ENCODE results near the gene HIBADH.
"Not testable (repeated sequence)": the region's sequence is repeated elsewhere in the genome, so short reads cannot be mapped to it uniquely, and the experiment has no call there.

The HIBADH gene

DNA sequence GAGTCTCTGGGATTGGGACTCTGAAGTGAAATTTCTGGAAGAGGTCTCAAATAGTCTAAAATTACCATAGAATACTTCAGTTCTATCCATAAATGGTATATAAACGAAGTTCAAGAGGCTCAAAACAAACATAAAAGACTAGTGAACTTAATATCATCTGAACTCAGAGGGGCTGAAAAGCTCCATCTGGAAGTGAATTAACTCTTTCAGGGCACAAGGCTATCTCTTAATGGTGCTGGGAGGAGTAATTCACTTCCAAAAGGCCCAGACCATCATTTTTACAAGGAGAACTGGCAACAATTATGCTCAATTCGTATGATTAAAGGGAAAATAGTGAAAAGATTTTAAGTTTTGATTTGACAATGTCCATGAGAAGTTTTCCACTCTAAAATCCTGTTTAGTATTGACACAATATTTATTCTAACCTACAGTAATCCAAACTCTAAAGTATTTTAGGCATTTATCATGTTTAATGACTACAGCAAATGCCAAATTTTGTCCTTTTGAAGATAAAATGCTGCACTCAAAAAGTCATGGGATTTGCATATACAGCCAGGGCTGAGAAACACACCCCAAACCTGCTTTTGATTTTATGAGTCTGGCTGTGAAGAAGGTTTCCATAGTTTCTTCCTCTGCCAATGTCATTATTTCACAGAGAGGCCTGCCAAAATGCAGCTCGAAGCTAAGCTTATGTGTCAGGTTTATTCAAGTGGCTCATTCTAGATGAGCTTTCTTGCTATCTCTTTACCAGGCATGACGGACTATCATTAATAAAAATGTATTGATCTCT lies 143.9 kb downstream of the HIBADH start:
- no peaks in the 10 kb centered on the region for H3K4me1 Mint-ChIP-seq
- no peak overlapping the region for H3K27ac Mint-ChIP-seq
- H3K27me3 Mint-ChIP-seq, result no peaks in the 10 kb centered on the region
- DNase-seq, result no peak
- H3K9me3 Mint-ChIP-seq, result no peaks in the 10 kb centered on the region
- H3K4me3 Mint-ChIP-seq, result no peak overlapping the region
- no peak for ATAC-seq
- H3K36me3 Mint-ChIP-seq (ENCODE audit: low read depth), result peaks cover 5% of the 10 kb centered on the region

- H3K4me3 Mint-ChIP-seq, result no peak overlapping the region
- no peaks in the 10 kb centered on the region for H3K4me1 Mint-ChIP-seq
- no peaks in the 10 kb centered on the region for H3K9me3 Mint-ChIP-seq
- no peak for ATAC-seq
- H3K36me3 Mint-ChIP-seq (ENCODE audit: low read depth), result peaks cover 2% of the 10 kb centered on the region
- no peak overlapping the region for H3K27ac Mint-ChIP-seq
- H3K27me3 Mint-ChIP-seq, result no peaks in the 10 kb centered on the region
- no peak for DNase-seq
These were observed 146.3 kb downstream of the HIBADH start for GRCh38 chr7:27516421-27516820.

GRCh38 chr7:27515933-27516332 lies 146.8 kb downstream of the HIBADH start:
- Mint-ChIP-seq H3K4me1 (no peaks in the 10 kb centered on the region), H3K9me3 (no peaks in the 10 kb centered on the region), H3K27me3 (no peaks in the 10 kb centered on the region)

GRCh38 chr7:27514861-27515260 lies 147.8 kb downstream of the HIBADH start:
- no peaks in the 10 kb centered on the region for H3K36me3 Mint-ChIP-seq (ENCODE audit: low read depth)
- no peaks in the 10 kb centered on the region for H3K9me3 Mint-ChIP-seq
- H3K4me3 Mint-ChIP-seq, result no peak overlapping the region
- H3K27ac Mint-ChIP-seq, result no peak overlapping the region
- no peaks in the 10 kb centered on the region for H3K27me3 Mint-ChIP-seq
- H3K4me1 Mint-ChIP-seq, result no peaks in the 10 kb centered on the region
- no peak for ATAC-seq
- no peak for DNase-seq

More at GRCh38 chr7:27515933-27516332, 146.8 kb downstream of the HIBADH start:
- Mint-ChIP-seq H3K27ac (no peak overlapping the region), H3K4me3 (no peak overlapping the region), H3K36me3 (ENCODE audit: low read depth) (peaks cover 2% of the 10 kb centered on the region)
- no peak for ATAC-seq
- no peak for DNase-seq

- no peak overlapping the region for H3K27ac Mint-ChIP-seq
- H3K27me3 Mint-ChIP-seq, result no peaks in the 10 kb centered on the region
- H3K4me1 Mint-ChIP-seq, result no peaks in the 10 kb centered on the region
- DNase-seq (no peak), ATAC-seq (no peak)
- no peaks in the 10 kb centered on the region for H3K36me3 Mint-ChIP-seq (ENCODE audit: low read depth)
- H3K9me3 Mint-ChIP-seq, result no peaks in the 10 kb centered on the region
- H3K4me3 Mint-ChIP-seq, result no peak overlapping the region
These were observed 148.8 kb downstream of the HIBADH start for GRCh38 chr7:27513885-27514284.

- H3K4me3 Mint-ChIP-seq; ATAC-seq; H3K27ac Mint-ChIP-seq; H3K36me3 Mint-ChIP-seq (ENCODE audit: low read depth); DNase-seq; H3K9me3 Mint-ChIP-seq; H3K27me3 Mint-ChIP-seq; H3K4me1 Mint-ChIP-seq: not testable (repeated sequence)
These were observed 151.3 kb downstream of the HIBADH start for GRCh38 chr7:27511370-27511769.

DNA sequence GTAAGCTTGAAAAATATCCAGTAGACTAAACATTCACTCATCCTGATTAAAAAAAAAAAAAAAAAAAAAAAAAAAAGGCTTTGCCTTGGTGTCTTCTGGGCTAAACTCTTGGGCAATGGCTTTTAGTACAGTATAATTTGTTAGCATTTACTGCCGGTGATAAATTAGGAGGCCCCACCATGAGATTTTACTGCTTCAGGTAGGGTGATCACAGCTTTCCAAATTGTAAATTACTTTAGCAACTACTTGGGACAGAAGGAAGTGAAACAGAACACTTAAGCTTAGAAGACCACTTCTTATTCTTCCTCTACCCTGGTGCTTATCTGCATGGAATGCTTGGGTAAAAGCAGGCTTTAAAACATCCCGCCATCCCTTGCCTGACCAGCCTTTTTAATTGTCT lies 152.1 kb downstream of the HIBADH start:
- Mint-ChIP-seq H3K9me3 (peaks cover 6% of the 10 kb centered on the region), H3K4me1 (no peaks in the 10 kb centered on the region)

GRCh38 chr7:27501879-27502278 lies 160.8 kb downstream of the HIBADH start:
- ATAC-seq; H3K4me1 Mint-ChIP-seq; H3K9me3 Mint-ChIP-seq; DNase-seq; H3K27me3 Mint-ChIP-seq; H3K27ac Mint-ChIP-seq; H3K4me3 Mint-ChIP-seq; H3K36me3 Mint-ChIP-seq (ENCODE audit: low read depth): not testable (repeated sequence)

More for the DNA sequence above, 152.1 kb downstream of the HIBADH start:
- DNase-seq (no peak), ATAC-seq (no peak)
- Mint-ChIP-seq H3K36me3 (ENCODE audit: low read depth) (no peaks in the 10 kb centered on the region), H3K27me3 (no peaks in the 10 kb centered on the region), H3K4me3 (no peak overlapping the region), H3K27ac (no peak overlapping the region)

DNA sequence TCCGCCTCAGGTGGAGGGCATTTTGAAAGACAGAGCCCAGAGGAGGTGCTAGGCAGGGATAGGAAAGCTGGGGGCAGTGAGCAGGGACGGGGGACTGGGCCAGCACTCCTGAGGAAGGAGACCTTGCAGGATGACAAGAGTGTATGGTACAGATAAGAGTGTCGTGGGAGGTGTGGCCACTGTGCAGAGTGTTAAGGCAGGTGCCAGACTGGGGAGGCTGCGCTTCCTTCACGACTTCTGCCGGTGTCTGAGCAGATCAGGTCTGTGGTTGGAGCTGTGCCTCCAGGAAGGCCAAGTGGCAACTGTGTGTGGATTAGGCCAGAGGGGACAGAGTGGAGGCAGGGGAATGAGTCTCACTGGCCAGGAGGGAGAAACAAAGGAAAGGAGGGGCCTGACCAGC lies 161.7 kb downstream of the HIBADH start:
- Mint-ChIP-seq H3K4me3 (no peak overlapping the region), H3K4me1 (no peaks in the 10 kb centered on the region), H3K9me3 (no peaks in the 10 kb centered on the region), H3K27me3 (no peaks in the 10 kb centered on the region), H3K27ac (no peak overlapping the region), H3K36me3 (ENCODE audit: low read depth) (no peaks in the 10 kb centered on the region)
- ATAC-seq, result no peak
- no peak for DNase-seq

- H3K9me3 Mint-ChIP-seq, result peaks cover 3% of the 10 kb centered on the region
- ATAC-seq (no peak), DNase-seq (no peak)
- peaks cover 2% of the 10 kb centered on the region for H3K27me3 Mint-ChIP-seq
- no peaks in the 10 kb centered on the region for H3K4me1 Mint-ChIP-seq
- no peak overlapping the region for H3K4me3 Mint-ChIP-seq
- no peak overlapping the region for H3K27ac Mint-ChIP-seq
- H3K36me3 Mint-ChIP-seq (ENCODE audit: low read depth), result peaks cover 4% of the 10 kb centered on the region
These were observed 170.5 kb downstream of the HIBADH start for GRCh38 chr7:27492224-27492623.

GRCh38 chr7:27491534-27491933 lies 171.1 kb downstream of the HIBADH start:
- Mint-ChIP-seq H3K9me3 (peaks cover 3% of the 10 kb centered on the region), H3K4me3 (no peak overlapping the region), H3K4me1 (no peaks in the 10 kb centered on the region), H3K27ac (no peak overlapping the region), H3K36me3 (ENCODE audit: low read depth) (peaks cover 4% of the 10 kb centered on the region), H3K27me3 (peaks cover 2% of the 10 kb centered on the region)
- DNase-seq, result no peak
- ATAC-seq, result no peak

DNA sequence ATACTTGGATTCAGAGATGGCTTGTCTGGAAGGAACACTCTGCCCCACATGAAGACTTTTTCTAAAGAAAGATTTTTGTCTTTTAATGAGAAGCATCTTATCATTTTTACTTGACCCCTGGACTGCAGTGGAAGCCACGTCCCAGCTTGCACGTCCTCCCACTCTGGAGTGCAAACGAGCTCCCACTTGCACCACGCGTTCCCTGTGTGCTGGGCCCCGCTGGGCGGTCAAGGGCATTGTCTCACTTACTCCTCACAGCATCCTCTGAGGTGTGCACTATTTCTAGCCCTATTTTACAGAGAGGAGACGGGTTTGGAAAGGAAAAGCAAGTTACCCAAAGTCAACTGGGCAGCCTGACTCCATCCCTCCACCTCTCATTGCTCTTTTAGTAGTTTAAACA lies 175.2 kb downstream of the HIBADH start:
- Mint-ChIP-seq H3K4me3 (no peak overlapping the region), H3K4me1 (no peaks in the 10 kb centered on the region), H3K27ac (no peak overlapping the region), H3K27me3 (peaks cover 2% of the 10 kb centered on the region), H3K36me3 (ENCODE audit: low read depth) (no peaks in the 10 kb centered on the region), H3K9me3 (no peaks in the 10 kb centered on the region)
- DNase-seq, result no peak
- no peak for ATAC-seq

- Mint-ChIP-seq H3K4me1 (no peaks in the 10 kb centered on the region), H3K36me3 (ENCODE audit: low read depth) (no peaks in the 10 kb centered on the region), H3K27me3 (no peaks in the 10 kb centered on the region), H3K4me3 (no peak overlapping the region), H3K9me3 (no peaks in the 10 kb centered on the region), H3K27ac (no peak overlapping the region)
- ATAC-seq (no peak), DNase-seq (no peak)
These were observed 178.2 kb downstream of the HIBADH start for GRCh38 chr7:27484451-27484850.

DNA sequence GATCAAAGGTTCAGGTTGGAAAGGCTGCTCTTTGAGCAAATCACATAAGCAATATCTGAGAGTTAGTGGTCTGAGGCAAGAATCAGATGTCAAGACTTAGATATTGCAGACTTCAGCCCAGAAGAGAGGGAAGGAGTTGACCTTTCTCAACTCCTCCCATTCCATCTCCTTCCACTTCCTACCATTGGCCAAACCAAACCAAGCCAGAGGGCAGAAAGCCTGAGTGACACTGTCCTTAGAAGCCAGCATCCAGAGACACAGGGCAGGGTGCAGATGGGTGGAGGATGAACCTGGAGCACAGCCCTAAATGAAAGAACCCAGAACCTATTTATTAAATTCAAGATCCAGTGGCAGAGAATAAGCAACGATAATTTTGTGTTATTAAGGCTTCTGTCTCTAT lies 180.5 kb downstream of the HIBADH start:
- H3K27ac Mint-ChIP-seq, result no peak overlapping the region
- no peaks in the 10 kb centered on the region for H3K36me3 Mint-ChIP-seq (ENCODE audit: low read depth)
- no peaks in the 10 kb centered on the region for H3K27me3 Mint-ChIP-seq
- no peak for DNase-seq
- H3K4me1 Mint-ChIP-seq, result no peaks in the 10 kb centered on the region
- no peak overlapping the region for H3K4me3 Mint-ChIP-seq
- no peak for ATAC-seq
- H3K9me3 Mint-ChIP-seq, result no peaks in the 10 kb centered on the region

DNA sequence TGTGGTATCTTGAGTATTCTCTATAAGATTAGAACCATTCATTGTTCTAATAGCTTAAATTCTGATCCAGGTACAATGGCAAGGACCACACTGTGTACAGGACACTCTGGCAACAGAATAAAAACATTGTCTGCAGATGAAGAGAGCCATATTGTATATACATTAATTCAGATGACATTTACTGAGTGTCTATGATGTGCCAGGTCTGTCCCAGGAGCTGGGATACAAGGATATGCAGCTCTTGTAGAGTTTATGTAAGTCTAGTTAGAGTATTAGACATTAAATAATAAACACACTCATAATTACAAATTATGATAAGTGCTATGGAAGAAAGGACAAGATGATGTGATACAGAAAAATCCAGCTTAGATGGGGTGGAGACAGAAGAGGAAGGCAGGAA lies 184.1 kb downstream of the HIBADH start:
- Mint-ChIP-seq H3K27ac (no peak overlapping the region), H3K4me3 (no peak overlapping the region), H3K4me1 (no peaks in the 10 kb centered on the region), H3K36me3 (ENCODE audit: low read depth) (no peaks in the 10 kb centered on the region), H3K27me3 (no peaks in the 10 kb centered on the region), H3K9me3 (no peaks in the 10 kb centered on the region)
- no peak for ATAC-seq
- DNase-seq, result no peak

DNA sequence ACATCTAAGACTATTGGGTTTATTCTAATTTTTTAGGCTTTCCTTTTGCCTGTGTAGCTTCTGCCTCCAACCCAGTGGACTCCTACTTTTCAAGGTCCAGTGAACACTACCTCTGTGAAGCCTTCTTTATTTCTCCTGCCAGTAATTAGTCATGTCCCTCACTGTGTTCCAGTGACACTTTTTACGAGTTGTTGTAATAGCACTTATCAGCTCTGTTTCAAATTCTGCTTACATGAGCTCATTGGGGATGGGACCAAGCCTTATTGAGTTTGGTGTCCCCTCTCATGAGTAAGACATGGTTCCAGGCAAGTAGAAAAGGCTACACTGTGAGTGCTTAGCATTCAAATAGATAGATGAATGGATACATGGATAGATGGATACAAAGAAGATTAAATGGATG lies 184.6 kb downstream of the HIBADH start:
- Mint-ChIP-seq H3K4me1 (no peaks in the 10 kb centered on the region), H3K4me3 (no peak overlapping the region), H3K36me3 (ENCODE audit: low read depth) (no peaks in the 10 kb centered on the region), H3K9me3 (no peaks in the 10 kb centered on the region), H3K27ac (no peak overlapping the region), H3K27me3 (no peaks in the 10 kb centered on the region)
- DNase-seq, result no peak
- ATAC-seq, result no peak
